DOHH2 (cell line): ENCODE measurements around the gene EPSTI1.

Experiments used
- EZH2phosphoT487 ChIP-seq: fragments of 200-600 bp; sonication (generic); IDR thresholded peaks from 2 replicates; pipeline ENCODE4 v1.6.1; 2017; ENCODE audit warnings: borderline replicate concordance, mild to moderate bottlenecking, antibody characterized with exemption, low read length, moderate library complexity, mixed read lengths
- TF ChIP-seq, protein P1 (sequence below): fragments of 200-600 bp; sonication (generic); IDR thresholded peaks from one replicate; pipeline ENCODE4 v1.5.1; 2014; ENCODE audit warnings: antibody characterized with exemption, mild to moderate bottlenecking, low read depth, low read length; ENCODE audit not compliant: poor library complexity, severe bottlenecking

DNA sequence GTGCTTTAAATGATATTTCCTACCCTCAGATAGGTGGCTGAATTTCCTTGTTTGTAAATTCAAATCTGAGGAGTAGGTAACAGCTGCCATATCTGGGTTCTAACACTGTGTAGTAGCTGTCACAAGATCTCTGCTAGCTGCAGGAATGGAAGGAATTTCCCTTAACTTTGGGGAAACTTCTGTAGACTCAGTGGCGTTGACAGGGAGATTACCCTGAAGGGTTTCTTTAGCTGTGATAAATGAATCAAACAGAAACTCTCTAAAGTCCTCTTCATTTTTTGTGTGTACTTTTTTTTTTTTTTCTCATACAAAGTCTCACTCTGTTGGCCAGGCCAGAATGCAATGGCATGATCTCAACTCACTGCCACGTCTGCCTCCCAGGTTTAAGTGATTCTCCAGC, 5.3 kb upstream of the EPSTI1 start:
- TF ChIP-seq, protein P1, sequence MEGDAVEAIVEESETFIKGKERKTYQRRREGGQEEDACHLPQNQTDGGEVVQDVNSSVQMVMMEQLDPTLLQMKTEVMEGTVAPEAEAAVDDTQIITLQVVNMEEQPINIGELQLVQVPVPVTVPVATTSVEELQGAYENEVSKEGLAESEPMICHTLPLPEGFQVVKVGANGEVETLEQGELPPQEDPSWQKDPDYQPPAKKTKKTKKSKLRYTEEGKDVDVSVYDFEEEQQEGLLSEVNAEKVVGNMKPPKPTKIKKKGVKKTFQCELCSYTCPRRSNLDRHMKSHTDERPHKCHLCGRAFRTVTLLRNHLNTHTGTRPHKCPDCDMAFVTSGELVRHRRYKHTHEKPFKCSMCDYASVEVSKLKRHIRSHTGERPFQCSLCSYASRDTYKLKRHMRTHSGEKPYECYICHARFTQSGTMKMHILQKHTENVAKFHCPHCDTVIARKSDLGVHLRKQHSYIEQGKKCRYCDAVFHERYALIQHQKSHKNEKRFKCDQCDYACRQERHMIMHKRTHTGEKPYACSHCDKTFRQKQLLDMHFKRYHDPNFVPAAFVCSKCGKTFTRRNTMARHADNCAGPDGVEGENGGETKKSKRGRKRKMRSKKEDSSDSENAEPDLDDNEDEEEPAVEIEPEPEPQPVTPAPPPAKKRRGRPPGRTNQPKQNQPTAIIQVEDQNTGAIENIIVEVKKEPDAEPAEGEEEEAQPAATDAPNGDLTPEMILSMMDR: no peak
- no peak for TF ChIP-seq EZH2phosphoT487
